Measurements from ENCODE around the gene SLC35F2. TPM values are rescaled to one million over a fixed set of nuclear protein-coding genes. Genes with fewer than 3 reads are reported as not detected.
"Not testable (repeated sequence)": the region's sequence is repeated elsewhere in the genome, so short reads cannot be mapped to it uniquely, and the experiment has no call there.

Gene SLC35F2
- total and polyA plus RNA-seq, 2 experiments from 2014 or later = 13.0 to 14.8 TPM

- H3K9me3 ChIP-seq (ENCODE audit: low read depth) = no peaks in the 10 kb centered on the region
- H3K4me1 ChIP-seq (ENCODE audit: insufficient read depth) = no peaks in the 10 kb centered on the region
- 57% methylated on average over 3 of the region's 3 CpGs for WGBS (ENCODE audit: low lambda C conversion rate, missing lambda C conversion rate)
- H2AFZ ChIP-seq = no peak overlapping the region
- no peaks in the 10 kb centered on the region for H3K27me3 ChIP-seq
- no peak overlapping the region for H3K4me3 ChIP-seq
- H4K20me1 ChIP-seq (ENCODE audit: insufficient read depth, poor library complexity, severe bottlenecking) = no peaks in the 10 kb centered on the region
- no peak overlapping the region for H3K27ac ChIP-seq
- no peak overlapping the region for H3K4me2 ChIP-seq
- DNase-seq (ENCODE audit: low spot score) = peak; percentile 21
- no peaks in the 10 kb centered on the region for H3K9me2 ChIP-seq (replicated peaks; ENCODE audit: insufficient read depth)
- TF ChIP-seq CTCF (IDR thresholded peaks at IDR 0.05; ENCODE audit: poor library complexity) = no peak
- TF ChIP-seq EZH2phosphoT487 (IDR thresholded peaks at IDR 0.05; ENCODE audit: low read depth, severe bottlenecking, unreplicated experiment) = no peak
- no peak for TF ChIP-seq EZH2 (IDR thresholded peaks at IDR 0.05; ENCODE audit: borderline replicate concordance)
- no peaks in the 10 kb centered on the region for H3K36me3 ChIP-seq (replicated peaks; ENCODE audit: insufficient read depth, low read depth)
- H3K79me2 ChIP-seq = no peaks in the 10 kb centered on the region
These were observed 88.0 kb downstream of the SLC35F2 start for GRCh38 chr11:107770551-107770951.

GRCh38 chr11:107769189-107769588 is 89.4 kb downstream of the SLC35F2 start:
- DNase-seq (ENCODE audit: low spot score) = no peak
- Histone ChIP-seq H4K20me1 (ENCODE audit: insufficient read depth, poor library complexity, severe bottlenecking) (no peaks in the 10 kb centered on the region), H3K36me3 (replicated peaks; ENCODE audit: insufficient read depth, low read depth) (no peaks in the 10 kb centered on the region), H3K4me2 (no peak overlapping the region), H3K4me1 (ENCODE audit: insufficient read depth) (no peaks in the 10 kb centered on the region), H3K27me3 (no peaks in the 10 kb centered on the region), H3K9me3 (ENCODE audit: low read depth) (no peaks in the 10 kb centered on the region), H3K27ac (no peak overlapping the region), H3K9me2 (replicated peaks; ENCODE audit: insufficient read depth) (no peaks in the 10 kb centered on the region), H3K79me2 (no peaks in the 10 kb centered on the region), H2AFZ (no peak overlapping the region), H3K4me3 (no peak overlapping the region)
- 44% methylated on average over 3 of the region's 3 CpGs for WGBS (ENCODE audit: low lambda C conversion rate, missing lambda C conversion rate)
- no peak for TF ChIP-seq EZH2 (IDR thresholded peaks at IDR 0.05; ENCODE audit: borderline replicate concordance)
- TF ChIP-seq EZH2phosphoT487 (IDR thresholded peaks at IDR 0.05; ENCODE audit: low read depth, severe bottlenecking, unreplicated experiment) = no peak
- TF ChIP-seq CTCF (IDR thresholded peaks at IDR 0.05; ENCODE audit: poor library complexity) = no peak

- H2AFZ ChIP-seq; H3K4me3 ChIP-seq; H4K20me1 ChIP-seq (ENCODE audit: insufficient read depth, poor library complexity, severe bottlenecking); H3K27me3 ChIP-seq; H3K79me2 ChIP-seq; H3K4me2 ChIP-seq; H3K27ac ChIP-seq; H3K9me3 ChIP-seq (ENCODE audit: low read depth); H3K36me3 ChIP-seq (replicated peaks; ENCODE audit: insufficient read depth, low read depth); H3K4me1 ChIP-seq (ENCODE audit: insufficient read depth); DNase-seq (ENCODE audit: low spot score); H3K9me2 ChIP-seq (replicated peaks; ENCODE audit: insufficient read depth): not testable (repeated sequence)
- 70% methylated on average over 6 of the region's 7 CpGs for WGBS (ENCODE audit: low lambda C conversion rate, missing lambda C conversion rate)
These were observed 99.8 kb downstream of the SLC35F2 start for GRCh38 chr11:107758719-107759355.

GRCh38 chr11:107757661-107758060 is 100.9 kb downstream of the SLC35F2 start:
- Histone ChIP-seq H3K4me1 (ENCODE audit: insufficient read depth) (no peaks in the 10 kb centered on the region), H3K36me3 (replicated peaks; ENCODE audit: insufficient read depth, low read depth) (no peaks in the 10 kb centered on the region), H3K4me3 (no peak overlapping the region), H3K9me3 (ENCODE audit: low read depth) (no peaks in the 10 kb centered on the region), H3K27ac (no peak overlapping the region), H2AFZ (no peak overlapping the region), H4K20me1 (ENCODE audit: insufficient read depth, poor library complexity, severe bottlenecking) (no peaks in the 10 kb centered on the region), H3K4me2 (no peak overlapping the region), H3K27me3 (no peaks in the 10 kb centered on the region), H3K9me2 (replicated peaks; ENCODE audit: insufficient read depth) (no peaks in the 10 kb centered on the region), H3K79me2 (no peaks in the 10 kb centered on the region)
- WGBS (ENCODE audit: low lambda C conversion rate, missing lambda C conversion rate) = 90% methylated on average over 1 of the region's 1 CpG
- TF ChIP-seq CTCF (IDR thresholded peaks at IDR 0.05; ENCODE audit: poor library complexity) (no peak), EZH2phosphoT487 (IDR thresholded peaks at IDR 0.05; ENCODE audit: low read depth, severe bottlenecking, unreplicated experiment) (no peak), EZH2 (IDR thresholded peaks at IDR 0.05; ENCODE audit: borderline replicate concordance) (no peak)
- no peak for DNase-seq (ENCODE audit: low spot score)
